SK-N-SH (cell line): ENCODE data around the gene EFCAB6. TPM values are rescaled to one million over a fixed set of nuclear protein-coding genes. Genes with fewer than 3 reads are reported as not detected.

Experiments used
- CTCF ChIA-PET: fragments of 300-600, 350-600 bp; formaldehyde crosslinking; extraction: SDS; loops from one replicate; lab custom pipeline; 2021; lab: Yijun Ruan, JAX
- POLR2A ChIA-PET: fragments of 350-600 bp; sonication (Branson Sonifier 250); formaldehyde crosslinking; extraction: SDS; loops from one replicate; lab custom pipeline; 2020; ENCODE audit warnings: antibody characterized with exemption, inconsistent platforms; lab: Yijun Ruan, JAX
- DNase-seq: peaks from one replicate; pipeline ENCODE4 v3.0.0; 2012
- H2AFZ ChIP-seq: fragments of 200-600 bp; sonication (generic); 2 replicates; pipeline ENCODE4 v1.8.1; 2016; ENCODE audit warnings: antibody characterized with exemption, mild to moderate bottlenecking, low read depth
- H3F3A ChIP-seq: fragments of 200-600 bp; sonication (generic); replicated peaks from 2 replicates; pipeline ENCODE3; 2016; ENCODE audit warnings: antibody characterized with exemption, mild to moderate bottlenecking; ENCODE audit not compliant: insufficient read depth
- H3K27ac ChIP-seq, 2 experiments: fragments of 200-500 bp in 1 of 2; fragments of 200-600 bp in 1 of 2; sonication (Bioruptor generic) in 1 of 2; sonication (generic), shearing (Covaris generic) in 1 of 2; 2 replicates each; pipeline versions ENCODE4 v1.5.1 to v1.6.1; 2014 to 2016; ENCODE audit warnings: low read depth in 2 of 2, inconsistent platforms in 1 of 2, low read length in 1 of 2, mild to moderate bottlenecking in 1 of 2, mixed read lengths in 1 of 2
- H3K27me3 ChIP-seq: fragments of 200-600 bp; sonication (generic), shearing (Covaris generic); 2 replicates; pipeline ENCODE4 v1.6.1; 2016; ENCODE audit warnings: mixed run types; ENCODE audit not compliant: insufficient read depth
- H3K36me3 ChIP-seq, 2 experiments: fragments of 200-500 bp in 1 of 2; fragments of 200-600 bp in 1 of 2; sonication (Bioruptor generic) in 1 of 2; sonication (generic) in 1 of 2; replicated peaks in 1 of 2; 2 replicates each; pipeline versions ENCODE3 to v1.5.1; 2014 to 2016; ENCODE audit warnings: low read length in 1 of 2, mild to moderate bottlenecking in 1 of 2; ENCODE audit not compliant: insufficient read depth in 2 of 2, control insufficient read depth in 1 of 2
- H3K4me1 ChIP-seq, 2 experiments: fragments of 200-500 bp in 1 of 2; fragments of 200-600 bp in 1 of 2; sonication (Bioruptor generic) in 1 of 2; sonication (generic), shearing (Covaris generic) in 1 of 2; 2 replicates each; pipeline versions ENCODE4 v1.5.1 to v1.6.1; 2014 to 2016; ENCODE audit warnings: low read depth in 1 of 2, low read length in 1 of 2, mixed run types in 1 of 2; ENCODE audit not compliant: insufficient read depth in 2 of 2, control insufficient read depth in 1 of 2
- H3K4me2 ChIP-seq: fragments of 200-600 bp; sonication (generic), shearing (Covaris generic); 2 replicates; pipeline ENCODE4 v1.6.1; 2017; ENCODE audit warnings: mixed run types
- H3K4me3 ChIP-seq, 2 experiments: fragments of 200-500 bp in 1 of 2; fragments of 200-600 bp in 1 of 2; sonication (Bioruptor generic) in 1 of 2; sonication (generic), shearing (Covaris generic) in 1 of 2; 2 replicates each; pipeline versions ENCODE4 v1.5.1 to v1.8.1; 2014 to 2016; ENCODE audit warnings: low read depth in 2 of 2, inconsistent platforms in 1 of 2, low read length in 1 of 2, mild to moderate bottlenecking in 1 of 2, mixed read lengths in 1 of 2, moderate library complexity in 1 of 2
- H3K79me2 ChIP-seq: fragments of 200-600 bp; sonication (generic); 2 replicates; pipeline ENCODE4 v1.8.1; 2017; ENCODE audit warnings: mild to moderate bottlenecking; ENCODE audit not compliant: insufficient read depth
- H3K9ac ChIP-seq: fragments of 200-600 bp; sonication (generic); 2 replicates; pipeline ENCODE4 v1.6.1; 2017; ENCODE audit warnings: mixed run types
- H3K9me2 ChIP-seq: fragments of 200-600 bp; sonication (generic); 2 replicates; pipeline ENCODE4 v1.6.1; 2017; ENCODE audit warnings: mixed run types
- H3K9me3 ChIP-seq: fragments of 200-600 bp; sonication (generic); 2 replicates; pipeline ENCODE4 v1.6.1; 2017; ENCODE audit warnings: mixed run types, mild to moderate bottlenecking, moderate library complexity
- H4K20me1 ChIP-seq: fragments of 200-600 bp; sonication (generic); 2 replicates; pipeline ENCODE4 v1.6.1; 2017; ENCODE audit warnings: mild to moderate bottlenecking, mixed run types; ENCODE audit not compliant: insufficient read depth
- CHD2 ChIP-seq: fragments of 150-350 bp; IDR thresholded peaks from 2 replicates; pipeline ENCODE4 v1.6.1; 2018; ENCODE audit warnings: low read length; ENCODE audit not compliant: partially characterized antibody
- ELF1 ChIP-seq: IDR thresholded peaks from 2 replicates; pipeline ENCODE4 v1.4.0; 2012
- FOXJ3 ChIP-seq: sonication (generic); formaldehyde crosslinking; IDR thresholded peaks from 2 replicates; pipeline ENCODE4 v1.5.1; 2020; ENCODE audit warnings: mild to moderate bottlenecking, missing genetic modification reagents
- FOXM1 ChIP-seq: IDR thresholded peaks from 2 replicates; pipeline ENCODE4 v1.4.0; 2012; ENCODE audit warnings: low read depth, mild to moderate bottlenecking
- JUND ChIP-seq: IDR thresholded peaks from 2 replicates; pipeline ENCODE4 v1.4.0; 2012
- MAX ChIP-seq: IDR thresholded peaks from 2 replicates; pipeline ENCODE4 v1.4.0; 2012; ENCODE audit warnings: low read depth
- PBX3 ChIP-seq: IDR thresholded peaks from 2 replicates; pipeline ENCODE4; 2012
- POLR2AphosphoS5 ChIP-seq: IDR thresholded peaks from 2 replicates; pipeline ENCODE4 v1.6.1; 2012; ENCODE audit warnings: low read depth, low read length
- RAD21 ChIP-seq: IDR thresholded peaks from 2 replicates; pipeline ENCODE4 v1.6.1; 2012; ENCODE audit warnings: mild to moderate bottlenecking, low read length
- REST ChIP-seq: IDR thresholded peaks from 2 replicates; pipeline ENCODE4 v1.6.1; 2012; ENCODE audit warnings: mild to moderate bottlenecking, low read depth, low read length, moderate library complexity
- SMC3 ChIP-seq: IDR thresholded peaks from 2 replicates; pipeline ENCODE4 v1.6.1; 2012; ENCODE audit warnings: low read depth, low read length, improper control_type of control experiment
- USF1 ChIP-seq: IDR thresholded peaks from 2 replicates; pipeline ENCODE4 v1.4.0; 2012; ENCODE audit warnings: low read depth, borderline replicate concordance
- USF2 ChIP-seq: fragments of 150-350 bp; IDR thresholded peaks from 2 replicates; pipeline ENCODE4 v1.6.1; 2017; ENCODE audit warnings: antibody characterized with exemption, low read length, low read depth, borderline replicate concordance
- YY1 ChIP-seq: IDR thresholded peaks from 2 replicates; pipeline ENCODE4 v1.4.0; 2012; ENCODE audit warnings: low read depth, mild to moderate bottlenecking
- ZBTB33 ChIP-seq: IDR thresholded peaks from 2 replicates; pipeline ENCODE4 v1.4.0; 2012; ENCODE audit warnings: low read depth, borderline replicate concordance
- WGBS: methylation state at CpG from one replicate; pipeline ENCODE4 v1.1.6; 2017; ENCODE audit warnings: low lambda C conversion rate; 5-methylcytosine and 5-hydroxymethylcytosine counted together
- polyA plus RNA-seq, 3 experiments: library from polyadenylated mRNA; depleted of rRNA; stranded (reverse); fragments of >200 nt; gene quantifications; 2 replicates each; pipeline ENCODE4 v1.2.3, GENCODE V29; 2012

Gene EFCAB6
- polyA plus RNA-seq, 1 of the 3 experiments (the other 2 are of a cell fraction): 0.46 TPM

GRCh38 chr22:43537019-43537585 lies 275.0 kb downstream of the EFCAB6 start (continued):
- TF ChIP-seq FOXM1 (no peak), USF1 (no peak)
- TF ChIP-seq, all 33 proteins: peak for 0

- Histone ChIP-seq H3K4me3 (no peak overlapping the region), H3K9ac (no peak overlapping the region), H3K79me2 (no peaks in the 10 kb centered on the region), H3K27me3 (no peaks in the 10 kb centered on the region), H3K4me1 (peaks cover 0 to 2% of the 10 kb centered on the region in 2 experiments; a peak in 1 of 4 replicates), H3K4me2 (no peak overlapping the region), H3K9me3 (no peaks in the 10 kb centered on the region)
- POLR2A ChIA-PET: no interaction called here
- WGBS: 60% methylated on average over 2 of the region's 5 CpGs
- TF ChIP-seq REST (no peak), PBX3 (no peak), MAX (no peak), SMC3 (no peak)
- TF ChIP-seq, all 33 proteins: peak for 0
- no peaks in the 10 kb centered on the region for H3F3A ChIP-seq
- CTCF ChIA-PET: no interaction called here
- H3K9me2 ChIP-seq: no peaks in the 10 kb centered on the region
- no peak overlapping the region for H3K27ac ChIP-seq
- H2AFZ ChIP-seq: no peak overlapping the region
- H3K36me3 ChIP-seq: no peaks in the 10 kb centered on the region
- no peaks in the 10 kb centered on the region for H4K20me1 ChIP-seq
- no peak for DNase-seq
Measured at GRCh38 chr22:43535741-43536140, 276.4 kb downstream of the EFCAB6 start.

GRCh38 chr22:43535336-43535735 lies 276.8 kb downstream of the EFCAB6 start:
- no peaks in the 10 kb centered on the region for H3K79me2 ChIP-seq
- CTCF ChIA-PET: no interaction called here

More at GRCh38 chr22:43535336-43535735, 276.8 kb downstream of the EFCAB6 start:
- Histone ChIP-seq H3K27ac (no peak overlapping the region), H3K4me2 (no peak overlapping the region), H3K27me3 (no peaks in the 10 kb centered on the region), H3F3A (no peaks in the 10 kb centered on the region), H2AFZ (no peak overlapping the region), H3K9me3 (no peaks in the 10 kb centered on the region), H3K4me1 (no peaks in the 10 kb centered on the region; a peak in 1 of 4 replicates), H3K4me3 (no peak overlapping the region)
- POLR2A ChIA-PET: no interaction called here
- WGBS: 73% methylated on average over 6 of the region's 7 CpGs
- no peak for TF ChIP-seq PBX3
- no peak for TF ChIP-seq FOXM1
- no peak for TF ChIP-seq YY1
- no peak for TF ChIP-seq RAD21
- TF ChIP-seq FOXJ3 (CRISPR knock-in tag): no peak
- no peak for TF ChIP-seq JUND
- TF ChIP-seq USF2: no peak
- no peak for TF ChIP-seq ZBTB33
- TF ChIP-seq CHD2: no peak
- TF ChIP-seq POLR2AphosphoS5: no peak
- TF ChIP-seq ELF1: no peak
- TF ChIP-seq, all 33 proteins: peak for 0
- Histone ChIP-seq H3K36me3 (no peaks in the 10 kb centered on the region), H3K9me2 (no peaks in the 10 kb centered on the region), H4K20me1 (no peaks in the 10 kb centered on the region), H3K9ac (no peak overlapping the region)
- DNase-seq: no peak
